Fibroblast of skin of right biceps (primary cell): ENCODE data around the gene SLC15A3.
A peak's percentile ranks its signal among the peaks of the same experiment; 100 is the strongest.

Experiments
- DNase-seq: peaks from one replicate; pipeline ENCODE4 v3.0.0-alpha.2; 2013

Gene SLC15A3

DNA sequence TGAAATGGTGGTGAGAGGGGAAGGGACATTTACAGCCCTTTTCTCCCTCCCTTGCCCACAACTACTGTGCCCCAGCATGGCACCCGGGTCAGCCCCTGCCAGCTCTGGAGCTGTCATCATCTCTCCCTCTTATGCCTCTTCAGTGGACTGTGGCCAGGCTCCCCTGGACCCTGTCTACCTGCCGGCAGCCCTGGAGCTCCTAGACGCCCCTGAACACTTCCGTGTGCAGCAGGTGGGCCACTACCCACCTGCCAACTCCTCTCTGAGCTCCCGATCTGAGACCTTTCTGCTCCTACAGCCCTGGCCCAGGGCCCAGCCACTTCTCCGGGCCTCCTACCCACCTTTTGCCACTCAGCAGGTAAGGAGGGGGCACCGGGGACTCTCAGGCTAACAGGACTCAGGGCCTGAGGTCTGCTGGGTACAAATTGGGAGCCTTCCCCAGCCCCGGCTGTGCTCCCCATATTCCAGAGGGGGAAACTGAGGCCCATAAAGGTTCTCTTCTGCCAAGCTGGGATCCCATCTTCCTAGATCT, 24.8 kb downstream of the SLC15A3 start:
- no peak for DNase-seq

DNA sequence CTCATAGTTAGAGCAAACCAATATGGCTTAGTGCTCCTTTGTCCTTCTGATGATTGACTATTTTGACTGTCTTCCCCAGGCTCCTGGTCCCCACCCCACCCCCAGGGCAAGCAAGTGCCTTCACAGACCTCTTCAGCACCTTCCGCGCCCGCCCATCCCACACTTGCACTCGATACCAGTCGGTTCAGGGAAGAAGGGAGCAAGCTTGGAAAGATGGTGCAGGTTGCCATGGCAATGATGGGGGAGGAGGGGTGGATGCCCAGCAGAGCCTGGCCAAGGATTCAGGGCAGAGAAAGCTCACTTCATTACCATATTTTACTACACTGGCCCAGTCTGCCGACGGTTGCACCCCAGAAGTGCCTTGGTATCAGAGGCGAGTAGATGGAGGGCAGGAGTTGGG, 25.5 kb downstream of the SLC15A3 start:
- no peak for DNase-seq

DNA sequence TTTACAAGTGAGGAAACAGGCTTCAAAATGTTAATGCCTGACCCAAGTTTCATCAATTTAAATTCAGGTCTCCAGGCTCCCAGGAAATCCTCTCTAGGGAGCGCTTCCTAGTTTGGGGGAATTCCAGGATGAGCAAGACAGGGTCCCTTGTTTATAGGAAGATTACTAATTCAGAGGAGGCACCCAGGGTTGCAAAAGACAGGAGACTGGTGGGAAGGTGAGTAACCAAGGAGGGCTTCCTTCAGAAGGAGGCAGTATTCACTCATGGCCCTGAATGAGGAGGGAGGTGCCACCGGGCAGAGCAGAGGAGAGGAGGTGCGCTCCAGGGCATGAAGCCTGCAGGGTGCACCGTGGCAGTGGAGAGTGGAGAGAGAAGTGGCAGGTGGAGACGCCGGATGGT, 26.1 kb downstream of the SLC15A3 start:
- DNase-seq = peak; percentile 58

DNA sequence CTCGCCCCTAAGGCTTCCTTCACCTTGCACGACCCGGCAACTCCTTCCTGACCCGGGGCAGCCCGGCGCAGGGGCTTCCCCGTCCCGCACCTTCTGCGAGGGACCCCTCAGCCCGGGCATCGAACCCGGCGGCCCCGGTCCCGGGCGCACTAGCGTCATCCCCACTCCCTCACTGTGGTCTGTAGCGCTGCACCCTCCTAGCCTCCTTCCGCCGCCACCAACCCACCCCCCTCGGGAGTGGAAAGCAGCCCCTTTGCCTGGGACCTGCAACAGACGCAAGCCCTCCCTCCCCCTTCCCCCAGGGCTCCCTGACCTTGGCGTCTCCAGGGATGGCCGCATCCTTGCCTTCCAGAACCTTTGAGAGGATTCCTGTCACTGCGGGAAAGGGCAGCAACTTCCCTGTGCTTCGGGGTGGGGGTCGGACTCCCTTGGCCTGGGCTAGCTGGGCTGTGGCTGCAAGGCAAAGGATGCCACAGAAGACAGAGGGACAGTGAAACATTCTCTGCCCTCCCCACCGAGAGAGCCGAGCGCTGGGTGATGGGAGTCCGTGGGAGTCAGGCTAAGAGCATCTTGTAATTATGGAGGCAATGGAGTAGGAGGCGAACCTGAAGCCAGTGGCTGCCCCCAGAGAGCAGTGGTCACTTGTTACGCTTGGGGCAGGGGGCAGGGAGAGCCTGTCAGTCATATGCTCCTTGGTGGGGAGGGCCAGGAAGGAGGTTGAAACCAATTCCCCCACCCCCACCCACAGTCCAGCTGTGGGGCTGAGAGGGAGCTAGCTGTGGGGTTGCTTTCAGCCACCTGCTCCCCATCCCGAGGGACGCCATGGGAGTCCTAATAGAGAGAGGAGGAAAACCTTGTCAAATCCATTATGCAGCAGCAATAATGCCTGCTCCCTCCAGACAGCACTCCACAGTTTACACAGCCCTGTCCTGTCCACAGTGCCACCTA, 26.8 kb downstream of the SLC15A3 start:
- no peak for DNase-seq

DNA sequence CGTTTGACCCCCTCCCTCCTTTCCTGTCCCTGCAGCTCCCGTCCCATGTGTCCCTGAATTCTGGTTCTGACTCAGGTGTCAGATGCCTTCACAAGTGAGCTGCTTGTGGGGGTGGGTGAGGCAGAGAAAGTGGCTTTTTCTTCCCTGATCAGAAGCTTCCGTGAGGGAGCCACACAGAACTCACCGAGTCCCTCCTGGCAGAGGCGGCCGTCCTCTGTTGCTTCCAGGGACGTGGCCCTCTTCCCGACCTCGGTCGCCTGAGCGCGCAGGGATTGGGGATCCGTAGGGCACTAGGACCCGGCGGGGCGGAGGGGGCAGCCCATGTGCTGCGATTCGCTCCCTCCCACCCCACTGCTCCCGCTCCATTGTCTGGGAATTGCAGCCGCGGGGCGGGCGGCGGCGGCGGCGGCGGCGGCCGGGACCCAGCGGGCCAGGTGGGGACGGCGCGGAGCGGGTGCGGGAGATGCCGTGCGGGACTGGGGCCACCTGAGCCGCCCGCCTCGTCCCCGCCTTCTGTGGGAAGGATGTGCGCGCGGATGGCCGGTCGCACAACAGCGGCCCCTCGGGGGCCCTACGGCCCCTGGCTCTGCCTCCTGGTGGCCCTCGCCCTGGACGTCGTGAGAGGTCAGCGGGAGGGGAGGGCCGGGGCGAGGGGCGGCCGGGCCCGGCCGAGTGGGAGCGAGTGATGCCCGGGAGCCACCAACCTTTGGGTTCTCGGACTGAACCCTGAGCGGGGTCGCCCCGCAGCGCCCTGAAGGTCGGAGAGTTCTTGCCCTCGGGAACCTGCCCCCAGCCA, 27.7 kb downstream of the SLC15A3 start, which contains the start of gene TMEM132A:
TMEM132A (plus strand) TSS at position 351 of the 796 bp plus-strand sequence; CDS start at position 525, 174 bp downstream.
- DNase-seq = peak; percentile 73

DNA sequence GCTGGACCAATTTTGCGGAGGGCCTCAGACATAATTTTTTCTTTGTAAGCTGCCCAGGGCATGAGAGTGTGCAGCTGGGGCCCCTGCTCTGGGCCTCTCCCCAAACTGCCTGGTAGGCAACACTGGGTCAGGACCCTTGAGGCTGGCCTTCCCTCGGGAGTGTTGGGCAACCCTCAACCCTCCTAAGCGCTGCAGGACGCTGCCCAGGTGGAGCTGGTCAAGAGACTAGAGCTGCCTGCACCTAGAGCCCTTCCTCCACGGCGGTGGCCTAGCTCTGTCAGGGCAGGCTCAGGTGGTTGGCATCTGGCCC, 28.2 kb downstream of the SLC15A3 start:
- no peak for DNase-seq

- DNase-seq = no peak
These were observed 28.6 kb downstream of the SLC15A3 start for GRCh38 chr11:60923326-60923725.

- DNase-seq = no peak
These were observed 29.1 kb downstream of the SLC15A3 start for GRCh38 chr11:60922906-60923305.

GRCh38 chr11:60921777-60922335, 30.1 kb downstream of the SLC15A3 start:
- no peak for DNase-seq

GRCh38 chr11:60921259-60921658, 30.7 kb downstream of the SLC15A3 start:
- no peak for DNase-seq

DNA sequence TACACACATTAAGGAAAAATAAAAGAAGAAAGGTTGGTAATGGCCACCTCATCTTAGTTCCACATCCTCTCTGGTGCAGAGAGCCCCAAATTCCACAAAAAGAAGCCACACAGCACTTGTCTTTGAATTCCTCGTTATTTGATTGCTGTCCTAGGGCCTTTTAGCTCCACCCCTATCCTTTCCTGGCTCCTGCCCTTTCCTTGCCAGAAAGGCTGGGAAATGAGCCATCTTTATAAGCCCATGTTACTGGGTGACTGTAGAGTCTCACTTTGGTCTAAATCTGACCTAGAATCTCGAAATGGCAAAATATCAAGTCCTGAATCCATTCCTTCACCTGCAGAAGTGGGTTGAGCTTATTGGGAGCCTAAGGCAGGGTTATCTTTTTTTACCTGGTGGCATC, 32.0 kb downstream of the SLC15A3 start:
- DNase-seq = no peak

- DNase-seq = no peak
These were observed 32.7 kb downstream of the SLC15A3 start for GRCh38 chr11:60919320-60919719.

GRCh38 chr11:60918939-60919265, 33.1 kb downstream of the SLC15A3 start:
- DNase-seq = peak; percentile 53

DNA sequence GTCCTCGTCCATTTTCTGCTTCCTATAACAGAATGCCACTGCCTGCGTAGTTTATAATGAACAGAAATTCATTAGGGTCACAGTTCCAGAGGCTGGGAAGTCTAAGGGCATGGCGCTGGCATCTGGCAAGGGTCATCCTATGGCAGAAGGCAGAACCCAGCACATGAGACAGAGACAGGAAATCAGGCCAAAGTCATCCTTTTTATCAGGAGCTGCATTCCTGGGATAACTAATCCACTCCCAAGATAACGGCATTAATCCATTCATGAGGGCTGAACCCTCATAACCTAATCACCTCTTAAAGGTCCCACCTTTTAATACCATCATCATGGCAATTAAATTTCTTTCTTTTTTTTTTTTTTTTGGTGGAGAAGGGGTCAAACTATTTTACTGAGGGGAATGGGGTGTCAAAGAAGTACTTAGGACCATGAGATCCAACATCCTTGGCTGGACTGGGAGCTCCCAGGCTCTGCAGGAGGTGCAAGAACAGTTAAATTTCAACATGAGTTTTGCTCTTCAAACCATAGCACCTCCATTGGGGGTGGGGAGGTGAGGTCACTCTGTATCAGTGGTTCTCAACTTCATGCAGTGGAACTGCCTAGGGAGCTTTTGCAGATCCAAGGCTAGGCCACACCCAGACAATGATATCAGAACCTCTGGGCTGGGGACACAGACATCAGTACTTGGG, 33.6 kb downstream of the SLC15A3 start:
- no peak for DNase-seq

- no peak for DNase-seq
These were observed 34.7 kb downstream of the SLC15A3 start for GRCh38 chr11:60917267-60917666.

- DNase-seq = no peak
These were observed 35.2 kb downstream of the SLC15A3 start for GRCh38 chr11:60916669-60917206.

GRCh38 chr11:60915248-60915914, 36.6 kb downstream of the SLC15A3 start:
- DNase-seq = peak; percentile 58

DNA sequence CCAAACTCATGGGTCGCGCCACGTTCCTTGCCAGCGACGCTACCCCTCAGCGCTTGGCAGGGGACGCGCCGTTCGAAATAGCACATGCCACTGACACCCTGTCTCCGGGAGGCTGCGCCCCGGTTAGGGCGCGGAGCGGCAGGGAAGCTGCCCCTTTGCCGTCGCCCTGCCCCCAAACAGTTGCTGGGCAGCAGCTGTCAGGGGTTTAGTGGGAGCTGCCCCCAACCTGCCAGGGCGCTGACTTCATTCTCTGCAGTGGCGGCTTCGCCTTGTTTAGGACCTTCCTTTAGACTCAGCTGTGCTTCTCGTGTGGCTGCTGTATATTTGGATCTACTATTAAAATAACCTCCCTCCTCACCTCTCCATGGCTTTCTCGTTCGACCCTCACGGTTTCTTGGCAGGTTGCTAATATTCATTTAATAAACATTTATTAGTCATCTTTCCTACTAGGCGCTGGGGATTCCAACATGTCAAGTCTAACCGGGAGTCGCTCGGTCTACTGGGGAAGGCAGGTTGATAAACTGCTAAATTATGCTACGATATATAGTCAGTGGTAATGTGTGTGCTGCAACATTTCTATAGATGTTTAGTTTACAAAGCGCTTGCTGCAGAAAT, 37.2 kb downstream of the SLC15A3 start:
- DNase-seq = peak; percentile 32

DNA sequence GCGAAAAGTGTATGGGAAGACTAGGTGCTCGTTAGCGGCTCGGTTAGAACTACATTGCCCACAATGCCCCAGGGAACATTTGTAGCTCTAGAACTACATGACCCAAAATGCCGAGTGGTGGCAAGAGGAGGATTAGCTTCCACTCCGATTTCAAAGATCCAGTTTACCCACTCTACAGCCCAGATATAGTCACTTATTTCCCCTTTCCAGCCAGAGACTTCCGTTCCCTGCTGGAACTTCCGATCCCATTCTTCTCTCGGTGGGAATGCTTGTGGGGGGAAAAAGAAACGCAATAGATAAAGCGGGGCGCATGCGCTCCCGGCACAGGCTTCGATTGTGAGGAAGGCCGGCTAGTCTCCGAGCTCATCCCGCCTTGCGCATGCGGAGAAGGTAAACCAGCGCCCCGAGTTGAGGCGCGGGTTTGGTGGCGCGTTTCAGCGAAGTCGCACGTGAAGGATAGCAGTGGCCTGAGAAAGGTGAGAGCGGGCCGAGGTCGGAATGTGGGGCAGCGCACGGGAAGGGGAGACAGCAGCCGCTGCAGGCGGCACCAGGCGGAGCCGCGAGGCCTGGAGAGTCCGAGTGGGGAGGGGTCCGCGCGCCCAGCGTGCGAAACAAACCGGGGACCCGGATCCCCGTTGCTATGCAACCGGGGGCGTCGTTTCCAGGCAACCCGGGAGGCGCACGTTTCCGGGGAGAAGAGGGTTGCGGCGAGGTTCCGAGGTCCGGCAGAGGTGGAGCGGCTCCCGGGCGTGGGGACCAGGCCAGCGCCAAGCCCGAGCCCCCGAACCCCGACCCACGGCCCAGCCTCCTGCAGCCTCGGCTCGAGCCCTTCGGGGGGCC, 38.0 kb downstream of the SLC15A3 start, which contains the start of gene TMEM109:
TMEM109 (plus strand) TSS at position 366 of the 840 bp plus-strand sequence. CDS start 5,536 bp downstream, outside the sequence.
- peak; percentile 90 for DNase-seq

DNA sequence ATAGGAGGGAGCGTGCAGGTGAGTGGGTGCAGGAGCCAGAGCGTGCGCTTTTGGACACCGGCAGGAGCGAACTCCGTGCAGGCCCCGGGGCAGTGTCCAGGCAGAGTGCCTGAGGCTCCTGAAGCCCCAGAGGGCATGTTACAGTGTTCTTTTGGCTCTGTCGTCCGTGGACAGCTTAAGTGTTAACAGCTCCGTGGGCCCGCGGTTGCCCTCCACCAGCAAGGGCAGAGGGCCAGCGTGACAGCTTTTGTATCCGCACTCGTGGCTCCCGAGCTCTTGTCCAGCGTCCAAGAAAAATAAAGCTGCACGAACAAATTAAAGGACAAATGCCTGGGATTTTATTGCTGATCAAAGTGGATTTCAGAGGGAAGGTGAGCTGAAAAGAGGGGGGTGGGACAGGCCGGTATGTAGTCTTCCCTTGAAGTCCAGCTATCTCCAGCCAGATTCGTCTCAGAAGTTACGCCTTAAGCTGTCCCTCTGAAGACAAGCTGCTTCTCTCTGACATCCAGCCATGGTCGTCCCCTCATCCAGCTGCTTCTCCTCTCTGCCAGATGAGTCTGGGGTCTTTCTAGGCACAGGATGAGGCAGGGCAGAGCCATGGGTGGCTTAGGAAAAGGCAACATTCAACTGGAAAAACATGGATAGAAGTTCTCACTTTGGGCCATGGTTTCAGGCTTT, 39.0 kb downstream of the SLC15A3 start:
- no peak for DNase-seq
